ENCODE data around the gene NBEA.

- TF ChIP-seq CTCF (IDR thresholded peaks at IDR 0.05) = no peak
- no peak for TF ChIP-seq POLR2A (IDR thresholded peaks at IDR 0.05)
Measured at GRCh38 chr13:35165205-35165604, 223.1 kb downstream of the NBEA start.
